Endothelial cell of umbilical vein (primary cell): Measurements from ENCODE around the gene RNF213. TPM values are rescaled to one million over a fixed set of nuclear protein-coding genes. Genes with fewer than 3 reads are reported as not detected.

Source experiments
- BruUV-seq: library from RNA; stranded (reverse); fragments of 400-500 nt; replicated peaks from 2 replicates; lab custom pipeline; 2021; lab: Mats Ljungman, UMichigan
- CTCF ChIA-PET: fragments of 300-600, 350-600 bp; sonication (Branson Sonifier 250); formaldehyde crosslinking; loops from one replicate; lab custom pipeline; 2021; ENCODE audit warnings: antibody characterized with exemption, inconsistent platforms; lab: Charles Lee
- POLR2A ChIA-PET: fragments of 300-600, 350-600 bp; sonication (Branson Sonifier 250); formaldehyde crosslinking; loops from one replicate; lab custom pipeline; 2021; ENCODE audit warnings: antibody characterized with exemption, inconsistent platforms; lab: Charles Lee
- DNase-seq: peaks from one replicate; pipeline ENCODE4 v3.0.0-alpha.2; 2011; ENCODE audit warnings: low read depth, low spot score
- FAIRE-seq: peaks from 2 replicates; lab custom pipeline; 2011; peaks lifted over from hg19 to GRCh38; lab: Jason Lieb, UNC
- H2AFZ ChIP-seq: 2 replicates; pipeline ENCODE4 v1.6.0; 2012; ENCODE audit warnings: low read depth, low read length, control low read depth, inconsistent platforms
- H3K27ac ChIP-seq: 2 replicates; pipeline ENCODE4 v1.5.1; 2011; ENCODE audit warnings: low read depth, mild to moderate bottlenecking, control low read depth, low read length, moderate library complexity; ENCODE audit not compliant: insufficient read depth
- H3K27me3 ChIP-seq, 2 experiments: 2 replicates each; pipeline versions ENCODE4 v1.6.0 to v1.6.1; 2011; ENCODE audit warnings: low read length in 2 of 2, mixed read lengths in 1 of 2; ENCODE audit not compliant: control insufficient read depth in 2 of 2, insufficient read depth in 2 of 2
- H3K36me3 ChIP-seq, 2 experiments: 2 replicates in 1 of 2; 3 replicates in 1 of 2; pipeline ENCODE4 v1.5.1; 2011; ENCODE audit warnings: low read length in 2 of 2, mild to moderate bottlenecking in 1 of 2, moderate library complexity in 1 of 2; ENCODE audit not compliant: control insufficient read depth in 2 of 2, insufficient read depth in 2 of 2; ENCODE audit errors: extremely low read depth in 1 of 2
- H3K4me1 ChIP-seq: 3 replicates; pipeline ENCODE4 v1.5.1; 2011; ENCODE audit warnings: mild to moderate bottlenecking, low read length; ENCODE audit not compliant: control insufficient read depth, insufficient read depth; ENCODE audit errors: extremely low read depth
- H3K4me2 ChIP-seq: 2 replicates; pipeline ENCODE4 v1.6.1; 2011; ENCODE audit warnings: low read length, control low read depth, mixed read lengths; ENCODE audit not compliant: insufficient read depth
- H3K4me3 ChIP-seq, 3 experiments: fragments of 200-600 bp in 1 of 3; sonication (generic), shearing (Covaris generic) in 1 of 3; replicated peaks in 1 of 3; 2 replicates each; pipeline ENCODE4 v1.5.1; 2011 to 2016; ENCODE audit warnings: control low read depth in 3 of 3, low read length in 3 of 3, mild to moderate bottlenecking in 2 of 3, inconsistent platforms in 1 of 3, low read depth in 1 of 3, moderate library complexity in 1 of 3; ENCODE audit not compliant: insufficient read depth in 1 of 3
- H3K79me2 ChIP-seq: 2 replicates; pipeline ENCODE4 v1.6.0; 2012; ENCODE audit warnings: low read length, inconsistent platforms; ENCODE audit not compliant: control insufficient read depth, insufficient read depth
- H3K9ac ChIP-seq: replicated peaks from 2 replicates; pipeline ENCODE3; 2011; ENCODE audit warnings: low read length, control low read depth; ENCODE audit not compliant: insufficient read depth; ENCODE audit errors: extremely low read depth
- H3K9me1 ChIP-seq: replicated peaks from 3 replicates; pipeline ENCODE4 v1.6.0; 2011; ENCODE audit warnings: mild to moderate bottlenecking, low read length; ENCODE audit not compliant: control insufficient read depth, insufficient read depth; ENCODE audit errors: extremely low read depth
- H3K9me3 ChIP-seq: replicated peaks from 2 replicates; pipeline ENCODE4 v1.5.1; 2012; ENCODE audit warnings: low read length, inconsistent platforms; ENCODE audit not compliant: control insufficient read depth, insufficient read depth
- H4K20me1 ChIP-seq: replicated peaks from 2 replicates; pipeline ENCODE3; 2011; ENCODE audit warnings: mild to moderate bottlenecking, low read length; ENCODE audit not compliant: control insufficient read depth, insufficient read depth; ENCODE audit errors: extremely low read depth
- EZH2 ChIP-seq: IDR thresholded peaks from 2 replicates; pipeline ENCODE4 v1.6.1; 2012; ENCODE audit warnings: borderline replicate concordance, low read depth, mild to moderate bottlenecking, moderate library complexity, low read length, inconsistent platforms; ENCODE audit not compliant: severe bottlenecking
- FOS ChIP-seq: IDR thresholded peaks from 2 replicates; pipeline ENCODE4 v1.6.1; 2011; ENCODE audit warnings: mild to moderate bottlenecking, low read length, moderate library complexity, borderline replicate concordance; ENCODE audit not compliant: insufficient read depth
- GATA2 ChIP-seq: IDR thresholded peaks from 2 replicates; pipeline ENCODE4 v1.7.0; 2011; ENCODE audit warnings: low read depth, mild to moderate bottlenecking, moderate library complexity, mixed read lengths, low read length; ENCODE audit not compliant: insufficient read length, insufficient read depth
- JUN ChIP-seq: IDR thresholded peaks from 2 replicates; pipeline ENCODE4 v1.6.1; 2011; ENCODE audit warnings: borderline replicate concordance, low read depth; ENCODE audit not compliant: insufficient read length, insufficient read depth
- MAX ChIP-seq: IDR thresholded peaks from 2 replicates; pipeline ENCODE4 v1.6.1; 2011; ENCODE audit not compliant: insufficient read depth, insufficient read length
- MYC ChIP-seq: IDR thresholded peaks from one replicate; pipeline ENCODE4 v1.6.1; 2011; ENCODE audit warnings: mild to moderate bottlenecking, low read depth, low read length
- POLR2A ChIP-seq: IDR thresholded peaks from 2 replicates; pipeline ENCODE4 v1.6.1; 2012; ENCODE audit warnings: low read depth, mild to moderate bottlenecking, control low read depth, low read length
- POLR2AphosphoS5 ChIP-seq: IDR thresholded peaks from 2 replicates; pipeline ENCODE4 v1.6.1; 2012; ENCODE audit warnings: low read depth, mild to moderate bottlenecking, control low read depth, low read length, moderate library complexity; ENCODE audit not compliant: insufficient read depth
- dilution Hi-C: fragments of 300-500 bp; cut with MboI; formaldehyde crosslinking; loops from one replicate; pipeline ENCODE4 v1.15.0; 2019; ENCODE audit warnings: low sequenced_read_pairs; ENCODE audit not compliant: extremely low pct_ligation_motif_present
- intact Hi-C: fragments of 100-400 bp; cut with micrococcal nuclease; formaldehyde crosslinking; loops from one replicate; pipeline ENCODE4 v1.10.0; 2022
- polyA plus RNA-seq, 4 experiments: library from polyadenylated mRNA; depleted of rRNA in 3 of 4; stranded (reverse) in 3 of 4; unstranded in 1 of 4; fragments of >200 nt; gene quantifications; 2 replicates each; pipeline versions ENCODE4 v1.2.1 to v1.2.3, GENCODE V29; 2011 to 2012; ENCODE audit warnings: missing spikeins in 1 of 4
- total RNA-seq: library from RNA; stranded (reverse); gene quantifications from 2 replicates; pipeline ENCODE4 v1.2.3, GENCODE V29; 2021
- TF ChIP-seq, protein P1 (sequence below), 2 donors: IDR thresholded peaks; 1 replicate in 1 of 2; 2 replicates in 1 of 2; pipeline ENCODE4 v1.5.1; 2011; ENCODE audit warnings: low read length in 2 of 2, mild to moderate bottlenecking in 2 of 2, moderate library complexity in 2 of 2, control low read depth in 1 of 2, inconsistent platforms in 1 of 2, low read depth in 1 of 2; ENCODE audit not compliant: insufficient read depth in 1 of 2; ENCODE audit errors: extremely low read depth in 1 of 2

The RNF213 gene
- total and polyA plus RNA-seq, 2 donors (not counting 3 experiments of a cell fraction or from before 2014, with no cell fraction given): 36.5 to 116 TPM

GRCh38 chr17:80431246-80432195, 170.9 kb downstream of the RNF213 start:
- POLR2A ChIA-PET: no interaction called here
- Histone ChIP-seq H3K9me1 (no peaks in the 10 kb centered on the region), H3K9me3 (no peaks in the 10 kb centered on the region), H3K4me3 (no peak overlapping the region), H3K27me3 (no peaks in the 10 kb centered on the region), H4K20me1 (no peaks in the 10 kb centered on the region), H3K36me3 (no peaks in the 10 kb centered on the region), H3K9ac (no peak overlapping the region), H3K79me2 (no peaks in the 10 kb centered on the region), H2AFZ (no peak overlapping the region), H3K4me2 (no peak overlapping the region), H3K4me1 (no peaks in the 10 kb centered on the region), H3K27ac (no peak overlapping the region)
- BruUV-seq: no TSS peak
- intact Hi-C loops (no loop called here), dilution Hi-C loops (no loop called here)
- TF ChIP-seq POLR2AphosphoS5 (no peak), GATA2 (no peak), JUN (no peak), EZH2 (no peak), FOS (no peak), MYC (no peak), MAX (no peak), POLR2A (no peak)
- TF ChIP-seq, protein P1, sequence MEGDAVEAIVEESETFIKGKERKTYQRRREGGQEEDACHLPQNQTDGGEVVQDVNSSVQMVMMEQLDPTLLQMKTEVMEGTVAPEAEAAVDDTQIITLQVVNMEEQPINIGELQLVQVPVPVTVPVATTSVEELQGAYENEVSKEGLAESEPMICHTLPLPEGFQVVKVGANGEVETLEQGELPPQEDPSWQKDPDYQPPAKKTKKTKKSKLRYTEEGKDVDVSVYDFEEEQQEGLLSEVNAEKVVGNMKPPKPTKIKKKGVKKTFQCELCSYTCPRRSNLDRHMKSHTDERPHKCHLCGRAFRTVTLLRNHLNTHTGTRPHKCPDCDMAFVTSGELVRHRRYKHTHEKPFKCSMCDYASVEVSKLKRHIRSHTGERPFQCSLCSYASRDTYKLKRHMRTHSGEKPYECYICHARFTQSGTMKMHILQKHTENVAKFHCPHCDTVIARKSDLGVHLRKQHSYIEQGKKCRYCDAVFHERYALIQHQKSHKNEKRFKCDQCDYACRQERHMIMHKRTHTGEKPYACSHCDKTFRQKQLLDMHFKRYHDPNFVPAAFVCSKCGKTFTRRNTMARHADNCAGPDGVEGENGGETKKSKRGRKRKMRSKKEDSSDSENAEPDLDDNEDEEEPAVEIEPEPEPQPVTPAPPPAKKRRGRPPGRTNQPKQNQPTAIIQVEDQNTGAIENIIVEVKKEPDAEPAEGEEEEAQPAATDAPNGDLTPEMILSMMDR (IDR thresholded peaks at IDR 0.05; ENCODE audit: extremely low read depth in 1 of 2, insufficient read depth in 1 of 2, low read depth in 1 of 2, low read length in 2 of 2): no peak
- FAIRE-seq (no peak), DNase-seq (no peak)
- CTCF ChIA-PET: interaction anchor here (1.3 kb wide), 1 partner anchor 557 kb away, joined by 5 read pairs; no protein-coding TSS in a partner anchor
